Stimulated activated CD4-positive, alpha-beta T cell treated with anti-CD3 and anti-CD28 coated beads, Interleukin-4, amount 100 ng/mL, for 4 hours (primary cell): ENCODE data around the gene A2M.

Experiments used
- DNase-seq, 2 experiments: peaks; one replicate each; pipeline ENCODE4 v3.0.0-alpha.2; 2020

A2M gene

GRCh38 chr12:9120487-9121184 lies 4.9 kb upstream of the A2M start:
- no peak for DNase-seq

GRCh38 chr12:9118158-9118557 lies 2.4 kb upstream of the A2M start:
- DNase-seq: no peak

GRCh38 chr12:9114946-9115345 lies 773 bp downstream of the A2M start:
- DNase-seq: no peak

GRCh38 chr12:9113987-9114309 lies 1.8 kb downstream of the A2M start:
- DNase-seq: no peak

GRCh38 chr12:9113296-9113986 lies 2.3 kb downstream of the A2M start:
- DNase-seq: no peak

GRCh38 chr12:9112076-9112853 lies 3.5 kb downstream of the A2M start:
- DNase-seq: no peak

GRCh38 chr12:9111525-9111924 lies 4.2 kb downstream of the A2M start:
- no peak for DNase-seq

GRCh38 chr12:9109737-9110491 lies 5.8 kb downstream of the A2M start:
- DNase-seq: no peak

GRCh38 chr12:9109213-9109522 lies 6.6 kb downstream of the A2M start:
- DNase-seq: no peak

- no peak for DNase-seq
Observed at GRCh38 chr12:9108504-9109212, 7.1 kb downstream of the A2M start.

- DNase-seq: no peak
Observed at GRCh38 chr12:9107542-9107873, 8.2 kb downstream of the A2M start.

GRCh38 chr12:9106610-9107541 lies 8.8 kb downstream of the A2M start:
- no peak for DNase-seq

- DNase-seq: no peak
Observed at GRCh38 chr12:9106067-9106466, 9.7 kb downstream of the A2M start.

- DNase-seq: no peak
Observed at GRCh38 chr12:9104767-9105423, 10.8 kb downstream of the A2M start.

GRCh38 chr12:9104087-9104486 lies 11.6 kb downstream of the A2M start:
- DNase-seq: no peak

GRCh38 chr12:9103050-9103849 lies 12.5 kb downstream of the A2M start:
- DNase-seq: no peak

- DNase-seq: no peak
Observed at GRCh38 chr12:9101018-9101687, 14.6 kb downstream of the A2M start.

GRCh38 chr12:9099552-9100190 lies 16.0 kb downstream of the A2M start:
- DNase-seq: no peak

- no peak for DNase-seq
Observed at GRCh38 chr12:9098463-9099026, 17.2 kb downstream of the A2M start.
